Gastroesophageal sphincter (tissue), 3 donors: Measurements from ENCODE around the gene TRIM4.

Experiments
- EP300 ChIP-seq: sonication (generic); formaldehyde crosslinking; IDR thresholded peaks from one replicate; pipeline ENCODE4 v1.6.1; 2017; ENCODE audit warnings: antibody characterized with exemption, mild to moderate bottlenecking
- POLR2AphosphoS5 ChIP-seq: sonication (generic); formaldehyde crosslinking; IDR thresholded peaks from one replicate; pipeline ENCODE4 v1.6.1; 2017; ENCODE audit warnings: antibody characterized with exemption
- TF ChIP-seq, protein P1 (sequence below), 4 experiments: fragments of 200-600 bp in 2 of 4; fragments of 450-650 bp in 2 of 4; sonication (generic) in 1 of 4; IDR thresholded peaks; one replicate each; pipeline ENCODE4 v1.5.1; 2017 to 2019; ENCODE audit warnings: antibody characterized with exemption in 4 of 4, mild to moderate bottlenecking in 2 of 4, moderate library complexity in 2 of 4

DNA sequence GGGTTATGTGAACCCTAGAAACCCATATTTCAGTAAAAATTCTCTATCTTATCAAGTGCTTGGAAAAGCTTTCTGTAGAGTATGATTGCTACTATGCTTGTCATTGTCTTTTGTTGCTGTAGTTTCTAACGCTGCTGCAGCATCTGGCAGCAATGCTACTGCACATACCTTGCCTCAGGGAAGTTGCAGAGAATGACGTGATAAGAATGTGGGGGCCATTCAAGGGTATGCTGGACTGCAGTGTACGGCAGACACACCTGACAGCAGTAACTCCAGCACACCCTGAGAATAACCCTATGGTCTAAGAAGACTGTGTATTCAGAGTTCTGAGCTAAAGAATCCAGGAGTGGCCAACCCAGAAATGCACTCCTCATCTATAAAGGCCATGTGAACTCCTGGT is 20.5 kb downstream of the TRIM4 start:
- TF ChIP-seq, protein P1, sequence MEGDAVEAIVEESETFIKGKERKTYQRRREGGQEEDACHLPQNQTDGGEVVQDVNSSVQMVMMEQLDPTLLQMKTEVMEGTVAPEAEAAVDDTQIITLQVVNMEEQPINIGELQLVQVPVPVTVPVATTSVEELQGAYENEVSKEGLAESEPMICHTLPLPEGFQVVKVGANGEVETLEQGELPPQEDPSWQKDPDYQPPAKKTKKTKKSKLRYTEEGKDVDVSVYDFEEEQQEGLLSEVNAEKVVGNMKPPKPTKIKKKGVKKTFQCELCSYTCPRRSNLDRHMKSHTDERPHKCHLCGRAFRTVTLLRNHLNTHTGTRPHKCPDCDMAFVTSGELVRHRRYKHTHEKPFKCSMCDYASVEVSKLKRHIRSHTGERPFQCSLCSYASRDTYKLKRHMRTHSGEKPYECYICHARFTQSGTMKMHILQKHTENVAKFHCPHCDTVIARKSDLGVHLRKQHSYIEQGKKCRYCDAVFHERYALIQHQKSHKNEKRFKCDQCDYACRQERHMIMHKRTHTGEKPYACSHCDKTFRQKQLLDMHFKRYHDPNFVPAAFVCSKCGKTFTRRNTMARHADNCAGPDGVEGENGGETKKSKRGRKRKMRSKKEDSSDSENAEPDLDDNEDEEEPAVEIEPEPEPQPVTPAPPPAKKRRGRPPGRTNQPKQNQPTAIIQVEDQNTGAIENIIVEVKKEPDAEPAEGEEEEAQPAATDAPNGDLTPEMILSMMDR (IDR thresholded peaks at IDR 0.05) = no peak
- TF ChIP-seq POLR2AphosphoS5 (no peak), EP300 (no peak)
